SIG-M5 treated with dmso at 0.1 percent for 504 hours (cell line): Measurements from ENCODE around the gene MVD.
A peak's percentile ranks its signal among the peaks of the same experiment; 100 is the strongest.

ENCODE experiments used
- DNase-seq: peaks from one replicate; lab custom pipeline; 2025; ENCODE audit not compliant: unreplicated experiment; lab: John Stamatoyannopoulos, UW

Gene MVD

GRCh38 chr16:88640498-88641247, 22.2 kb downstream of the MVD start:
- DNase-seq = no peak

DNA sequence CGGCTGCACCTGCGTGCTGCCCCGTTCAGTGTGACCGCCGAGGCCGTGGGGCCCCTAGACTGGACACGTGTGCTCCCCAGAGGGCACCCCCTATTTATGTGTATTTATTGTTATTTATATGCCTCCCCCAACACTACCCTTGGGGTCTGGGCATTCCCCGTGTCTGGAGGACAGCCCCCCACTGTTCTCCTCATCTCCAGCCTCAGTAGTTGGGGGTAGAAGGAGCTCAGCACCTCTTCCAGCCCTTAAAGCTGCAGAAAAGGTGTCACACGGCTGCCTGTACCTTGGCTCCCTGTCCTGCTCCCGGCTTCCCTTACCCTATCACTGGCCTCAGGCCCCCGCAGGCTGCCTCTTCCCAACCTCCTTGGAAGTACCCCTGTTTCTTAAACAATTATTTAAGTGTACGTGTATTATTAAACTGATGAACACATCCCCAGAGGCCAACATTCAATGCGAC, 22.8 kb downstream of the MVD start:
- no peak for DNase-seq

DNA sequence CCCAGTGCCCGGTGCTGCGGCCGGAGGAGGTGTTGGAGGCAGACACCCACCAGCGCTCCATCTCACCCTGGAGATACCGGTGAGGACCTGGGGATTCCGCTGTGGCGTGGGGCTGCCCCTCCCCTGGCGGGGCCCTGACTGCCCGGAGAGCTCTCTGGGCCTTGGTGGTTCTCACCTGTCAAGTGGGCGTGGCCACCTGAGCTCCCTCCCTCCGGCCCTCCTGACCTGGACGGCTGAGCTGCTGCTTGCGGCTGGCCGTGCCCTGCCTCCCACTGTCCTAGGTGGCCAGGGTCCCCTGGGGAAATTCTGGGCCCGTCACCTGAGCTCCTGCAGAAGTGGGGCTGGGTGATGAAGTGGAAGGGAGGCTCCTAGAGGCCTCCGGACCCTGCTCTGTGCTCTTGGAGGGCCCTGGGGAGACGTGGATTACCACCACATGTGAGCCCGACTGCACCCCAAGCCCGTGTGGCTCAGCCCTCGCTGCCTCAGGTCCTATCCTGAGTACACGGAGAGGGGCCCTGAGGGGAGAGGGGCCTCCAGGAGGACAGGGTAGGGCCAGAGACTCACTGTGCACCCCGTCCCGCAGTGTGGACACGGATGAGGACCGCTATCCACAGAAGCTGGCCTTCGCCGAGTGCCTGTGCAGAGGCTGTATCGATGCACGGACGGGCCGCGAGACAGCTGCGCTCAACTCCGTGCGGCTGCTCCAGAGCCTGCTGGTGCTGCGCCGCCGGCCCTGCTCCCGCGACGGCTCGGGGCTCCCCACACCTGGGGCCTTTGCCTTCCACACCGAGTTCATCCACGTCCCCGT, 23.5 kb downstream of the MVD start:
- DNase-seq = no peak

- DNase-seq = no peak
Observed at GRCh38 chr16:88638323-88639230, 24.3 kb downstream of the MVD start, which contains the start of gene IL17C. IL17C (plus strand) TSS chr16:88638572; CDS start chr16:88638642, 70 bp downstream.

DNA sequence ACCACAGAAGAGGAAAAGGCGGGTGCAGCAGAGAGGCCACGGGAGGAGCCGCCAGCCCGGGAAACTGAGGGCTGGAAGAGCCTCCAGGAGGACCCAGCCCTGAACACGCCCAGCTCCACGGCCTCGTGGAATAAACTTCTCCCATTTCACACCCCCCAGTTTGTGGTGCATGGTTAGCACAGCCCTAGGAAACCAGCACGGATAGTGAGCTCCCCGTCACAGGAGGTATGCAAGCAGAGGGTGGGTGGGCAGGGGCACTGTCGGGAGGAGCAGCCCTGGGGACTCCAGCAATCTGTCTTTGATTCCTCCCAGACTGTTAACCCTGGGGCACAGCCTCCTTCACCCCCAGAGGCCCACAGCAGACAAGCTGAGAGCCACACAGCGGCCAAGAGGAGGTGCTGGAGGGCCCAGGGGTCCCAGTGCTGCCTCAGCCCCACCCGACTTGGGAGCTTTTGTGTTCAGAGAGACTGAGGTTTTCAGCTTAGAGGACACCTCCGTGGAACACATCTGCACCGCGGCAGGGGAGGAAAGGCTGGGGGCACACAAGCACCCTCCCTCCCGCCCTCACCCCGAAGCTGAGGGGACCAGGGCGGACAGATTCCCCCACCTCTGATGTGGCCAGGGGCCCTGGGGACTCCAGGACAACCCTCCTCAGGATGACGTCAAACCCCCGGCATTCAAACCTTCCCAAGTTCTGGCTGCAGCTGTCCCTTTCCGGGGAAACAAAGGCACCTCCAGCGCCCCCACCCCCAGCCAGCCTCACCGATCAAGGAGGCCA, 26.2 kb downstream of the MVD start:
- no peak for DNase-seq

GRCh38 chr16:88635671-88636319, 27.1 kb downstream of the MVD start:
- DNase-seq = no peak

DNA sequence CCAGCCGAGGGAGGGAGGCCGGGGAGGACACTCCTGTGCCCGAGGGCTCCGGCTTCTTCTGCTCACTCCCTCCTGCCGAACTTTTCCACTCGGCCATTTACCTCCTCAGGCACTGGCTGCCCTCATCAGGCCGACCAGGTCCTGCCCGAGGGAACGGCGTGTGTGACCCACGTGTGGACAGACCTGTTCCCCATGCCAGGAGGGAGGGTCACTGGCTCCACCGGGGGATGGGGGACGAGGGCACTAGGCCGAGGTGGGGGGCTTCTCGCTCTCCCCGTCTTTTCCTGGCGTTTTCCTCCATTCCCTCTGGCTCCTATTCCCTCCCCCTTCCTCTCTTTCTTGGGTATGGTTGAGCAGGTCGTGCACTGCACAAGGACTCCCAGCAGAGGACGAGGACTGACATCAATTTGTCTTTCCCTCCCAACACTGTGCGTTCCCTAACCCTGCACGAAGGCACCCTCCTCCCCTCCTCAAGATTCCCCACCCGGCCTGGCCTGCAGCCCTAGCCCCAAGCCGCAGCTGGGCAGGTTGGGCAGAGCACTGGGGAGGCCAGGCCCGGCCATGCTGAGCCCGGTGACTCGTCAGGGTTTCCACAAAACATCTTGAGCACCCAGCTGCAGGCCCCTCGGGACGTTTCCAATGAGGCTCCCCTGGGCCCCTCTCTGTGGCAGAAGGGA, 27.8 kb downstream of the MVD start:
- DNase-seq = no peak

GRCh38 chr16:88634141-88634993, 28.5 kb downstream of the MVD start:
- peak; percentile 13 for DNase-seq

DNA sequence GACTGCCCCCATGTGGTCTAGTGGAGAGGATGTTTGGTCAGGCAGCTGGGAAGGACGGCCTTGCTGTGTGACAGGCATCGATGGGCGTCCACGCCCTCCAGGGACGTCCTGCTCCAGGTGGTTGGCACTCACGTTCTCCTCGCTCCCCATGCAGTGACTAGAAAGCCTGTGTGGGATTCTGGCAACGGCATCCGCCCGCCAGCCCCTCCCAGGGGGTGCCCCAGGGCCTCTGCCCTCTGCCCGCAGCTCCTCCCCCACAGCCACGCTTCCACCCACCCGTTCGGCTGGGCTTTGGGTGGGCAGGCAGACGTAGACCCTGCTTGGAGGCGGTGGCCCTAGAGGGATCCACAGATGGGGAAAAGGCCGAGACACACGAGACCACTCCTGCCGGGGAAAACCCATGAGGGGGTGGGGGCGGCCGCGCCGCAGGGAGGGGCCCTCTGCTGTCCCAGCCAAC, 29.2 kb downstream of the MVD start:
- no peak for DNase-seq

- no peak for DNase-seq
Observed at GRCh38 chr16:88632587-88632930, 30.3 kb downstream of the MVD start.

DNA sequence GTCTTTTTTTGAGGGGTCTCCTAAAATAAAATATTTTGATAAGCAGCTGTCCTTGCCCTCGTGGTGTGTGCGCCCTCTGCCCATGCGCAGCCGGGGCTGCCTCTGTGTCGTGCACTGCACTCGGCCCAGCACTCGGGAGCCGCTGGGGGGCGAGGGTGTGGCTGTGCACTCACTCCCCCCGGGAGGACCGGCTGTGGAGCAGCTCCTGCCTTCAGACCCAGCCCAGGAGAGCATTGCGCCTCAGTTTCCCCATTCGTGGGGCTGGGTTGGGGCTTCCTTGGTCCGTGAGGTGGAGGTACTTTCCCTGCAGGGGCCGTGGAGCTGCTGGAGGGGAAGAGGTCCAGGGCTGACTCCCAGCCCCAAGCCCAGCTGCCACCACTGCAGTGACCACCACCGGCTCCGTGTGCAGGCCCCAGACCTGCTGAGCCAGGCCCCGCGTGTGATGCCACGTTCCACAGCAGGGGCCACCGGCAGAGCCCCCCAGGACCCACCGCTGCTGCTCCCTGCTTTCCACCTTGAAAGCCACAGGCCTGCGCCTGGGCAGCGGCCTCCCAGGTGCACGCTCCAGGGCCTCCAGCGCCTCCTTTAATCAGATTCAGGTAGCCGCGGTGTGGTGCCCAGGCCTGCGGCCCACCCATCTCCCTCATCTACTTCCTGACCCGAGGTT, 30.8 kb downstream of the MVD start:
- DNase-seq = no peak

GRCh38 chr16:88631384-88631783, 31.5 kb downstream of the MVD start:
- no peak for DNase-seq

DNA sequence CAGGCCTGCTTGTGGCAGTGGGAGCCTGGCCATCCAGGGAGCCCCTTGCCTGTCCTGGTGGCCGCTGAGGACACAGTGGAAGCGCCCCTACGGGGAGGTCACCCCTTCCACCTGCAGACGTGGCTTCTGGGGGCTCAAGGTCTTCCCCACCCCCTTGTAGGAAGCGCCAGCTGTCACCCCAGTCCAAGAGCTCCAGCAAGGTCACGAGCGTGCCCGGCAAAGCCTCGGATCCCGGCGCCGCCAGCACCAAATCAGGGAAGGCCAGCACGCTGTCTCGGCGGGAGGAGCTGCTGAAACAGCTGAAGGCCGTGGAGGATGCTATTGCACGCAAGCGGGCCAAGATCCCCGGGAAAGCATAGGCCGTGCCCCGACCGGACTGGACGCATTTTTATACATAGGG, 31.9 kb downstream of the MVD start:
- no peak for DNase-seq

DNA sequence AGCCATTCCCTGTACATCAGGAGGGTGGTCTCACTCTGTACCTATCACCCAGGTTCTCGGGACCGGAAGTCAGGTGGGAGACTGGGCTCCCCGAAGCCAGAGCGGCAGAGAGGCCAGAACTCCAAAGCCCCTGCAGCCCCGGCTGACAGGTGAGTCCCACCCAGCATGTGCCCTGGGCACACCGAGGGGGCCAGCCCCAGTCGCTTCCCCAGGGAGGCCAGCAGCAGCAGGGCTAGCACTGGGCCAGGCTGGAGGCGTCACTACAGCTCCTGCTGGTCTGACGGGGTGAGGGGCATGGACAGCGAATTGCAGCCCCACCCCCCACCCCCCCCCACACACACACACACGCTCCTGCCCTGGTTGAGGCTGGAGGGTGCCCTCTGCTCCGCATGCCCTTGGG, 32.5 kb downstream of the MVD start:
- no peak for DNase-seq

- no peak for DNase-seq
Observed at GRCh38 chr16:88629835-88630234, 33.1 kb downstream of the MVD start.

GRCh38 chr16:88628512-88628974, 34.3 kb downstream of the MVD start:
- DNase-seq = no peak

- DNase-seq = no peak
Observed at GRCh38 chr16:88627531-88628411, 35.1 kb downstream of the MVD start.
